ENCODE measurements around the gene KCNT1.
A peak's percentile ranks its signal among the peaks of the same experiment; 100 is the strongest.

The KCNT1 gene

DNA sequence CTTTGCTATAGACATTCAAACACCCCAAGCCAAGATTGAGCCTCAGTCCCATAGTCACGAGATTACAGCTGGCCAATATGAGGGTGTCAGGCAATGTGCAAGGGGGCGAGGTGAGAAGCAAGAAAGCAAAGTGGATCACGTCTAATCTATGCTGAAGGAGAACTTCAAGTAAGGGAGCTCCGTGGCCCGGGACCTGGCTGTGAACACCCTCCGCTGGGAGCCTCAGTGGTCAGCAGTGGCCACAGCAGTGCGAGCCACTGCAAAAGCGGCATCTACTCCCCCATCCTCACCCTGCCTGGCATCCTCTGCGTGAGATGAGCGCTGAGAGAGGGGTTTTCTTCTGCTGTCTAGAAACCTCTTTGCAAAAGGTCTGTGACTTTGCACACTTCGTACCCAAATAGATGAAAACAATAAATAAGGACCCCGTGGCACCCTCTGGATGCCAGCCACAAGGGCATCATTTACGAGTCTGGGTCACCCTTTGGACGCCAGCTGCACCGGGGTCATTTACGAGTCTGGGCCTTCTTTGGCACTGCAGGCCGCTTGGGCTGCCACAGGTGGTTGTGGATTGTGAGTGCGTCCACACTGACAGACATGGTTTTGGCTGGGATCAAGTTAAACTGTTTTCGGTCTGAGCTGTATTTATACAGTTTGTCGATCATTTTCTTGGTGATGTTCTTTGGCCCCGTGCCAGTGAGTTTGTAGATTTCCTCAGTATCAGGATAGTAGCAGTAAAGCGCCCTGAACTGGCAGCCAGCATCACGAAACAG lies 109.0 kb downstream of the KCNT1 start:
- no peak for DNase-seq (ENCODE audit: low read depth)
- TF ChIP-seq, protein P1, sequence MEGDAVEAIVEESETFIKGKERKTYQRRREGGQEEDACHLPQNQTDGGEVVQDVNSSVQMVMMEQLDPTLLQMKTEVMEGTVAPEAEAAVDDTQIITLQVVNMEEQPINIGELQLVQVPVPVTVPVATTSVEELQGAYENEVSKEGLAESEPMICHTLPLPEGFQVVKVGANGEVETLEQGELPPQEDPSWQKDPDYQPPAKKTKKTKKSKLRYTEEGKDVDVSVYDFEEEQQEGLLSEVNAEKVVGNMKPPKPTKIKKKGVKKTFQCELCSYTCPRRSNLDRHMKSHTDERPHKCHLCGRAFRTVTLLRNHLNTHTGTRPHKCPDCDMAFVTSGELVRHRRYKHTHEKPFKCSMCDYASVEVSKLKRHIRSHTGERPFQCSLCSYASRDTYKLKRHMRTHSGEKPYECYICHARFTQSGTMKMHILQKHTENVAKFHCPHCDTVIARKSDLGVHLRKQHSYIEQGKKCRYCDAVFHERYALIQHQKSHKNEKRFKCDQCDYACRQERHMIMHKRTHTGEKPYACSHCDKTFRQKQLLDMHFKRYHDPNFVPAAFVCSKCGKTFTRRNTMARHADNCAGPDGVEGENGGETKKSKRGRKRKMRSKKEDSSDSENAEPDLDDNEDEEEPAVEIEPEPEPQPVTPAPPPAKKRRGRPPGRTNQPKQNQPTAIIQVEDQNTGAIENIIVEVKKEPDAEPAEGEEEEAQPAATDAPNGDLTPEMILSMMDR (conservative IDR thresholded peaks at IDR 0.05; ENCODE audit: low read depth, low read length): no peak

DNA sequence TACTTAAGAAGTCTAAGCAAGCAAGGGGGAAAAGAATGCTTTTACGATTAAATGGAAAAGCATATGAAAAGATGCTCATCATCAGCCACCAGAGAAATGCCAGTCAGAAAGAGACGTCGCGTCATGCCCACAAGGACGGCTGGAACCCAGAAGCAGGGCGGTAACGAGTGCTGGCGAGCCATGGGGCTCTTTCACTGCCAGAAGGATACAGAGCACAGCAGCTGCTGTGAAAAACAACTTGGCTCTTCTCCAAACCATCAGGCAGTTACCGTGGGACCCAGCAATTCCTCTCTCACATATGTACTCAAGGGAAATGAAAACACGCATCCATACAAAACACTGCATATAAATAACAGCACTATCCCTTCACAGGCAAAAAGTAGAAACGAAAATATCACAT lies 109.8 kb downstream of the KCNT1 start:
- no peak overlapping the region for H3K4me3 ChIP-seq (ENCODE audit: low read depth, low read length)
- peak; percentile 38 for DNase-seq (ENCODE audit: low read depth)
- TF ChIP-seq, protein P1 (conservative IDR thresholded peaks at IDR 0.05; ENCODE audit: low read depth, low read length): no peak

More for the DNA sequence above, 109.0 kb downstream of the KCNT1 start:
- H3K4me3 ChIP-seq (ENCODE audit: low read depth, low read length): no peak overlapping the region

DNA sequence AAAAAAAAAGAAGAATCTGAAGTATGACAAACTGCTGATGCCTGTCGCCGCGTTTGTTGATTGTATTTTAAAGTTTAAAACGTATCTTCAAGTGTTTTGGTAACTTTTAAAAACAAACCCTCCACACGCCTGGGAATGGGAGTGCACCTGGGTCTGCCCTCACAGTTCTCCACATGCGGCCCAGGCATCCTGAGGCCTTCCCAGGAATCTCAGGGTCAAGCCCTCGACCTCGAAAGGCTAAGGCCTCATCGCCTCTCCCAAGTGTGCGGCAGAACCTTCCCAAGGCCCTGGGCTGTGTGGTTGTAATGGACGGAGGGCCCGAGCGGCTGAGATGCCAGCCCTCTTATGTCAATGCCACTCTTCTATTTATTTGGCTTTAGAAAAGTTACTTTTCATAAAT lies 111.0 kb downstream of the KCNT1 start:
- H3K4me3 ChIP-seq (ENCODE audit: low read depth, low read length): no peak overlapping the region
- TF ChIP-seq, protein P1 (conservative IDR thresholded peaks at IDR 0.05; ENCODE audit: low read depth, low read length): no peak
- DNase-seq (ENCODE audit: low read depth): no peak

DNA sequence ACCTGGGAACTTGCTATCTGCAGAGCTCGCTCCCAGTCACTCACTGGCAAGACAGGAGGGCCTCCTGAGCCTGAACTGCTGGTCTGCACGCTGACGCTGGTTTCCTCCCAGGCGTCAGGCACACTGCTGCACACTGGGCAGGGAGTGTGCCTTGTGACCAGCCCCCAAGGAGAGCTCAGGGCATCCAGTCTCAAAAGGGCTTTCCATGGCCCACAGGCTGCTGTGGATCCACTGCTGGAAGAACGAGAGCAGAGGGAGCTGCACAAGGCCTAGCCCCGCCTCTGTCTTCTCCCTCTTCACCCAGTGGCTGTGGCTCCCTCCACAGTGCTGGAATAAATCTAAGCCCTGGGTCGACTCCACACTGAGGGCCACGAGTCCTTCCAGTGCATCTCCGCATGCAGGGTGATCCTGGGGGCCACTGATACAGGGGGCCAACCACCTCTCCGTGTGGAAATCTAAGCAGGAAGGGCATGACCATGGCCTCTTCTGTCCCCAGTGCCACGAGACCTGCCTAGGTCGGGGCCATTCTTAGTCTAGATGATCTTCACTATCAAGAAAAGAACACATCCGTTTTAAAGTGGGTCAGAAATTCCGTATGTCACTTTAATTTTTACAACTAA lies 111.8 kb downstream of the KCNT1 start:
- DNase-seq (ENCODE audit: low read depth): no peak
- TF ChIP-seq, protein P1 (conservative IDR thresholded peaks at IDR 0.05; ENCODE audit: low read depth, low read length): no peak
- no peak overlapping the region for H3K4me3 ChIP-seq (ENCODE audit: low read depth, low read length)

GRCh38 chr9:135814421-135815095 lies 112.6 kb downstream of the KCNT1 start:
- TF ChIP-seq, protein P1 (conservative IDR thresholded peaks at IDR 0.05; ENCODE audit: low read depth, low read length): no peak
- no peak overlapping the region for H3K4me3 ChIP-seq (ENCODE audit: low read depth, low read length)
- DNase-seq (ENCODE audit: low read depth): no peak

DNA sequence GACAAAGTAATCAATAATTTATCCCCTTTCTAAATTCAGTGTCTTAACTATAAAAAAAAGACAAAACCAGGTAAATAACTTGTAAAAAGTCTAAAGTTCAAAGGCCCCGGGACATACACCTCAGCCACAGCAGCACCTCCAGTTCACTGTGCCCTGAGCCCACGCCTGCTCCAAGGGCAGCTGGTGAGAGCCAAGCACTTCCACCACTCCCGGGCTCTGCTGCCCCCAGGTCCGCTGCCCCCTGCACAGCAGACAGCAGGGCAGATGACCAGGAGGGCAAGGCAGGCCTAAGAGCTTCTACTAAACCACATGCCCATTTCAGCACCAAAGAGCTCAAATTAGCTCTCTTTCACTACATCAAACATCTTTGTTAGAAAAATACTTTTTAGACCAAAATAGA lies 113.4 kb downstream of the KCNT1 start:
- no peak overlapping the region for H3K4me3 ChIP-seq (ENCODE audit: low read depth, low read length)
- no peak for DNase-seq (ENCODE audit: low read depth)
- TF ChIP-seq, protein P1 (conservative IDR thresholded peaks at IDR 0.05; ENCODE audit: low read depth, low read length): no peak

Measured in choroid plexus epithelial cell (primary cell).